ENCODE data around the gene HECW1. TPM values are rescaled to one million over a fixed set of nuclear protein-coding genes. Genes with fewer than 3 reads are reported as not detected.

The HECW1 gene
- total RNA-seq, 1 experiment from 2014 or later, result 0.77 TPM

DNA sequence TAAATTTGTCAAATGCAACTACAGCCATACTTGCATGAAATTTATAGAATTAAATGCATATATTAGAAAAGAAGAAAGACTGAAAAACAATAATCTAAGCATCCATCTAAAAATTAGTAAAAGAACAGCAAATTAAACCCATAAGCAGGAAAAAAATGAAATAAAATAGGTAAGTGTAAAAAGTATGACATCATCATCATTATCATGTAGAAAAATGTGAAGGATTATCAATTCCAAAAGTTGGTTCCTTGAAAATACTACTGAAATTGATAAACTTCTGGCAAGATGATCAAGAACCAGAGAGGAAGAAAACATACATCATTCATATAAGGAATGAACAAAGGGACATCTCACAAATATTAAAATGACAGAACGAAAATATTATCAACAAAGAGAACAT lies 19.6 kb upstream of the HECW1 start:
- TF ChIP-seq SIN3A (IDR thresholded peaks at IDR 0.05; ENCODE audit: borderline replicate concordance, insufficient read depth, low read depth, low read length) (no peak), TCF7L2 (IDR thresholded peaks at IDR 0.05; ENCODE audit: low read depth, low read length) (no peak), CTCF (IDR thresholded peaks at IDR 0.05) (no peak), POLR2AphosphoS5 (IDR thresholded peaks at IDR 0.05; ENCODE audit: low read depth, low read length) (no peak)
- TF ChIP-seq, protein P1, sequence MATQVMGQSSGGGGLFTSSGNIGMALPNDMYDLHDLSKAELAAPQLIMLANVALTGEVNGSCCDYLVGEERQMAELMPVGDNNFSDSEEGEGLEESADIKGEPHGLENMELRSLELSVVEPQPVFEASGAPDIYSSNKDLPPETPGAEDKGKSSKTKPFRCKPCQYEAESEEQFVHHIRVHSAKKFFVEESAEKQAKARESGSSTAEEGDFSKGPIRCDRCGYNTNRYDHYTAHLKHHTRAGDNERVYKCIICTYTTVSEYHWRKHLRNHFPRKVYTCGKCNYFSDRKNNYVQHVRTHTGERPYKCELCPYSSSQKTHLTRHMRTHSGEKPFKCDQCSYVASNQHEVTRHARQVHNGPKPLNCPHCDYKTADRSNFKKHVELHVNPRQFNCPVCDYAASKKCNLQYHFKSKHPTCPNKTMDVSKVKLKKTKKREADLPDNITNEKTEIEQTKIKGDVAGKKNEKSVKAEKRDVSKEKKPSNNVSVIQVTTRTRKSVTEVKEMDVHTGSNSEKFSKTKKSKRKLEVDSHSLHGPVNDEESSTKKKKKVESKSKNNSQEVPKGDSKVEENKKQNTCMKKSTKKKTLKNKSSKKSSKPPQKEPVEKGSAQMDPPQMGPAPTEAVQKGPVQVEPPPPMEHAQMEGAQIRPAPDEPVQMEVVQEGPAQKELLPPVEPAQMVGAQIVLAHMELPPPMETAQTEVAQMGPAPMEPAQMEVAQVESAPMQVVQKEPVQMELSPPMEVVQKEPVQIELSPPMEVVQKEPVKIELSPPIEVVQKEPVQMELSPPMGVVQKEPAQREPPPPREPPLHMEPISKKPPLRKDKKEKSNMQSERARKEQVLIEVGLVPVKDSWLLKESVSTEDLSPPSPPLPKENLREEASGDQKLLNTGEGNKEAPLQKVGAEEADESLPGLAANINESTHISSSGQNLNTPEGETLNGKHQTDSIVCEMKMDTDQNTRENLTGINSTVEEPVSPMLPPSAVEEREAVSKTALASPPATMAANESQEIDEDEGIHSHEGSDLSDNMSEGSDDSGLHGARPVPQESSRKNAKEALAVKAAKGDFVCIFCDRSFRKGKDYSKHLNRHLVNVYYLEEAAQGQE (IDR thresholded peaks at IDR 0.05; ENCODE audit: insufficient read depth in 1 of 2, low read depth in 2 of 2, low read length in 1 of 2), result no peak
- H3K4me1 ChIP-seq (ENCODE audit: control insufficient read depth, insufficient read depth, low read length), result no peaks in the 10 kb centered on the region
- in situ Hi-C loops (cut with HindIII; ENCODE audit: low pct_unique_long_range_greater_than_20kb, low sequenced_read_pairs) (no loop called here), intact Hi-C loops (cut with micrococcal nuclease; ENCODE audit: unreplicated experiment) (no loop called here)
- no peaks in the 10 kb centered on the region for H3K9me3 ChIP-seq (ENCODE audit: control insufficient read depth, insufficient read depth, low read depth, low read length)
- H3K27me3 ChIP-seq (ENCODE audit: control insufficient read depth, insufficient read depth, low read length), result peaks cover 11% of the 10 kb centered on the region
- ATAC-seq, result no peak
- H3K36me3 ChIP-seq (ENCODE audit: control insufficient read depth, insufficient read depth, low read length), result no peaks in the 10 kb centered on the region
- no TSS peak for BruUV-seq (replicated peaks)
- DNase-seq (ENCODE audit: low read depth, low spot score), result no peak
- no peak overlapping the region for H3K27ac ChIP-seq (ENCODE audit: low read length)
- POLR2A ChIA-PET, result no interaction called here
- CTCF ChIA-PET, result interaction anchor here (0.6 kb wide), 1 partner anchor 347 kb away, joined by 3 read pairs; no protein-coding TSS in a partner anchor
- no peak overlapping the region for H3K4me3 ChIP-seq (ENCODE audit: low read depth in 2 of 2, low read length in 2 of 2)

DNA sequence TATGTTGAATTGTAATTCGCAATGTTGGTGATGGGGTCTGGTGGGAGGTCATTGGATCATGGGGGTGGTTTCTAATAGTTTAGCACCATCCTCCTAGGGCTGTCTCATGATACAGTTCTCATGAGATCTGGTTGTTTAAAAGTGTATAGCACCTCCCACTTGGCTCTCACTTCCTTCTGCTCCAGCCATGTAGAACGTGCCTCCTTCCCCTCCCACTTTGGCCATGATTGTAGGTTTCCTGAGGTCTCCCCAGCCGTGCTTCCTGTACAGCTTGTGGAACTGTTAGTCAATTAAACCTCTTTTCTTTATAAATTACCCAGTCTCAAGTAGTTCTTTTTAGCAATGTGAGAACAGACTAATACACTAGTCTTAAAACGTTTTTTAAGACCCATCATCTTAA lies 15.6 kb upstream of the HECW1 start:
- intact Hi-C loops (cut with micrococcal nuclease; ENCODE audit: unreplicated experiment) (no loop called here), in situ Hi-C loops (cut with HindIII; ENCODE audit: low pct_unique_long_range_greater_than_20kb, low sequenced_read_pairs) (no loop called here)
- Histone ChIP-seq H3K9me3 (ENCODE audit: control insufficient read depth, insufficient read depth, low read depth, low read length) (no peaks in the 10 kb centered on the region), H3K27me3 (ENCODE audit: control insufficient read depth, insufficient read depth, low read length) (peaks cover 9% of the 10 kb centered on the region), H3K27ac (ENCODE audit: low read length) (no peak overlapping the region), H3K4me3 (ENCODE audit: low read depth in 2 of 2, low read length in 2 of 2) (no peak overlapping the region), H3K4me1 (ENCODE audit: control insufficient read depth, insufficient read depth, low read length) (no peaks in the 10 kb centered on the region), H3K36me3 (ENCODE audit: control insufficient read depth, insufficient read depth, low read length) (no peaks in the 10 kb centered on the region)
- ATAC-seq, result no peak
- DNase-seq (ENCODE audit: low read depth, low spot score), result no peak
- POLR2A ChIA-PET, result no interaction called here
- CTCF ChIA-PET, result no interaction called here
- TF ChIP-seq TCF7L2 (IDR thresholded peaks at IDR 0.05; ENCODE audit: low read depth, low read length) (no peak), SIN3A (IDR thresholded peaks at IDR 0.05; ENCODE audit: borderline replicate concordance, insufficient read depth, low read depth, low read length) (no peak), POLR2AphosphoS5 (IDR thresholded peaks at IDR 0.05; ENCODE audit: low read depth, low read length) (no peak), CTCF (IDR thresholded peaks at IDR 0.05) (no peak)
- TF ChIP-seq, protein P1 (IDR thresholded peaks at IDR 0.05; ENCODE audit: insufficient read depth in 1 of 2, low read depth in 2 of 2, low read length in 1 of 2), result no peak
- BruUV-seq (replicated peaks), result no TSS peak
